SU-DHL-6 (cell line): ENCODE data around the gene TMEM33.

Source experiments
- CTCF ChIP-seq: fragments of 200-600 bp; sonication (generic); IDR thresholded peaks from one replicate; pipeline ENCODE4 v1.5.1; 2017; ENCODE audit warnings: antibody characterized with exemption, mild to moderate bottlenecking, low read length, moderate library complexity; ENCODE audit not compliant: insufficient read depth, poor library complexity, severe bottlenecking
- EZH2phosphoT487 ChIP-seq: fragments of 200-600 bp; sonication (generic), shearing (Covaris generic); conservative IDR thresholded peaks from 2 replicates; pipeline ENCODE4 v1.6.1; 2018; ENCODE audit warnings: mild to moderate bottlenecking, antibody characterized with exemption, low read length, moderate library complexity, mixed read lengths

GRCh38 chr4:41912546-41912945, 22.7 kb upstream of the TMEM33 start:
- TF ChIP-seq CTCF (no peak), EZH2phosphoT487 (no peak)
